HG02763 (cell line): ENCODE data around the gene GTF3C5.
"Not testable (repeated sequence)": the region's sequence is repeated elsewhere in the genome, so short reads cannot be mapped to it uniquely, and the experiment has no call there.

Experiments
- ATAC-seq: cut with Tn5 transposase; IDR thresholded peaks from one replicate; pipeline ENCODE4 v1.9.1; 2021; ENCODE audit warnings: mild to moderate bottlenecking, moderate library complexity; ENCODE audit not compliant: unreplicated experiment

The GTF3C5 gene

DNA sequence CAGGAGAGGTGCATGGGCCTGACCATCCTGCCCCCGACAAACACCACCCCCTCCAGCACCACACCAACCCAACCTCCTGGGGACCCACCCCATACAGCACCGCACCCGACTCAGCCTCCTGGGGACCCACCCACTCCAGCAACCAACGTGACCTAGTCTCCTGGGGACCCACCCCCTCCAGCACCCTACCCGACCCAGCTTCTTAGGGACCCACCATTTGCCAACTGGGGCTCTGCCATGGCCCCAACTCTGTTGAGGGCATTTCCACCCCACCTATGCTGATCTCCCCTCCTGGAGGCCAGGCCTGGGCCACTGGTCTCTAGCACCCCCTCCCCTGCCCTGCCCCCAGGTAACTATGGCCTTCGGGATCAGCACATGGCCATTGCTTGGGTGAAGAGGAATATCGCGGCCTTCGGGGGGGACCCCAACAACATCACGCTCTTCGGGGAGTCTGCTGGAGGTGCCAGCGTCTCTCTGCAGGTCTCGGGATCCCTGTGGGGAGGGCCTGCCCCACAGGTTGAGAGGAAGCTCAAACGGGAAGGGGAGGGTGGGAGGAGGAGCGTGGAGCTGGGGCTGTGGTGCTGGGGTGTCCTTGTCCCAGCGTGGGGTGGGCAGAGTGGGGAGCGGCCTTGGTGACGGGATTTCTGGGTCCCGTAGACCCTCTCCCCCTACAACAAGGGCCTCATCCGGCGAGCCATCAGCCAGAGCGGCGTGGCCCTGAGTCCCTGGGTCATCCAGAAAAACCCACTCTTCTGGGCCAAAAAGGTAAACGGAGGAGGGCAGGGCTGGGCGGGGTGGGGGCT lies 35.6 kb downstream of the GTF3C5 start:
- ATAC-seq: no peak

DNA sequence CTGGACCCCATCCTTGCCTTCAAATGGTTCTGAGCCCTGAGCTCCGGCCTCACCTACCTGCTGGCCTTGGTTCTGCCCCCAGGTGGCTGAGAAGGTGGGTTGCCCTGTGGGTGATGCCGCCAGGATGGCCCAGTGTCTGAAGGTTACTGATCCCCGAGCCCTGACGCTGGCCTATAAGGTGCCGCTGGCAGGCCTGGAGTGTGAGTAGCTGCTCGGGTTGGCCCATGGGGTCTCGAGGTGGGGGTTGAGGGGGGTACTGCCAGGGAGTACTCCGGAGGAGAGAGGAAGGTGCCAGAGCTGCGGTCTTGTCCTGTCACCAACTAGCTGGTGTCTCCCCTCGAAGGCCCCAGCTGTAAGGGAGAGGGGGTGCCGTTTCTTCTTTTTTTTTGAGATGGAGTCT lies 36.2 kb downstream of the GTF3C5 start:
- ATAC-seq: no peak

- ATAC-seq: no peak
Measured at GRCh38 chr9:133067813-133068212, 37.0 kb downstream of the GTF3C5 start.

DNA sequence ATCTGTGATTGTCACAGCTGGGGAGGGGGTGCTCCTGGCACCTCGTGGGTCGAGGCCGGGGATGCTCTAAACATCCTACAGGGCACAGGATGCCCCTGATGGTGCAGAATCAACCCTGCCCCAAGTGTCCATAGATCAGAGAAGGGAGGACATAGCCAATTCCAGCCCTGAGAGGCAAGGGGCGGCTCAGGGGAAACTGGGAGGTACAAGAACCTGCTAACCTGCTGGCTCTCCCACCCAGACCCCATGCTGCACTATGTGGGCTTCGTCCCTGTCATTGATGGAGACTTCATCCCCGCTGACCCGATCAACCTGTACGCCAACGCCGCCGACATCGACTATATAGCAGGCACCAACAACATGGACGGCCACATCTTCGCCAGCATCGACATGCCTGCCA lies 37.6 kb downstream of the GTF3C5 start:
- not testable (repeated sequence) for ATAC-seq

- ATAC-seq: not testable (repeated sequence)
Measured at GRCh38 chr9:133070500-133070961, 39.7 kb downstream of the GTF3C5 start.

DNA sequence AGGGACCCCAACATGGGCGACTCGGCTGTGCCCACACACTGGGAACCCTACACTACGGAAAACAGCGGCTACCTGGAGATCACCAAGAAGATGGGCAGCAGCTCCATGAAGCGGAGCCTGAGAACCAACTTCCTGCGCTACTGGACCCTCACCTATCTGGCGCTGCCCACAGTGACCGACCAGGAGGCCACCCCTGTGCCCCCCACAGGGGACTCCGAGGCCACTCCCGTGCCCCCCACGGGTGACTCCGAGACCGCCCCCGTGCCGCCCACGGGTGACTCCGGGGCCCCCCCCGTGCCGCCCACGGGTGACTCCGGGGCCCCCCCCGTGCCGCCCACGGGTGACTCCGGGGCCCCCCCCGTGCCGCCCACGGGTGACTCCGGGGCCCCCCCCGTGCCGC lies 40.2 kb downstream of the GTF3C5 start:
- ATAC-seq: not testable (repeated sequence)

DNA sequence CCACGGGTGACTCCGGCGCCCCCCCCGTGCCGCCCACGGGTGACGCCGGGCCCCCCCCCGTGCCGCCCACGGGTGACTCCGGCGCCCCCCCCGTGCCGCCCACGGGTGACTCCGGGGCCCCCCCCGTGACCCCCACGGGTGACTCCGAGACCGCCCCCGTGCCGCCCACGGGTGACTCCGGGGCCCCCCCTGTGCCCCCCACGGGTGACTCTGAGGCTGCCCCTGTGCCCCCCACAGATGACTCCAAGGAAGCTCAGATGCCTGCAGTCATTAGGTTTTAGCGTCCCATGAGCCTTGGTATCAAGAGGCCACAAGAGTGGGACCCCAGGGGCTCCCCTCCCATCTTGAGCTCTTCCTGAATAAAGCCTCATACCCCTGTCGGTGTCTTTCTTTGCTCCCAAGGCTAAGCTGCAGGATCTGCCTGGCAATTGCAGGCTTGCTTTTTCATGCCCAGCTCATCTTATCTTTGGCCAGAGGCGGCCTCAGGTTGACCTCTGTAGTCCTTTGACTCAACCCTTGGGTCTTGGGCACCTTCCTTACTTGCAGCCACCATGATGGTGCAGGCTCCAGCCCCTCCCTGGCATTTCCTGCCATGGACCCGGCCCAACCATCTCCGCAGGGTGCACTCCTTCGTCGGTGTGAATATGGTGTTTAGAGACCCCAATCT lies 40.8 kb downstream of the GTF3C5 start:
- no peak for ATAC-seq

DNA sequence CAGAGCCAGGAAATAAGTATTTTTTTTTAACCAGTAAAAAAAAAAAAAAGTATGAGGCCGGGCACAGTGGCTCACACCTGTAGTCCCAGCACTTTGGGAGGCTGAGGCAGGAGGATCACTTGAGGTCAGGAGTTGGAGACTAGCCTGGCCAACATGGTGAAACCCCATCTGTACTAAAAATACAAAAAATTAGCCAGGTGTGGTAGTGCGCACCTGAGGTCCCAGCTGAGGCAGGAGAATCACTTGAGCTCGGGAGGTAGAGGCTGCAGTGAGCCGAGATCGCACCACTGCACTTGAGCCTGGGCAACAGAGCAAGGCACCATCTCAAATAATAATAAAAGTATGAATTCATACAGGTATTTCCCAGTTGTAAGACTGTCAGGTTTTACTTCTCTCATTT lies 41.4 kb downstream of the GTF3C5 start:
- not testable (repeated sequence) for ATAC-seq

DNA sequence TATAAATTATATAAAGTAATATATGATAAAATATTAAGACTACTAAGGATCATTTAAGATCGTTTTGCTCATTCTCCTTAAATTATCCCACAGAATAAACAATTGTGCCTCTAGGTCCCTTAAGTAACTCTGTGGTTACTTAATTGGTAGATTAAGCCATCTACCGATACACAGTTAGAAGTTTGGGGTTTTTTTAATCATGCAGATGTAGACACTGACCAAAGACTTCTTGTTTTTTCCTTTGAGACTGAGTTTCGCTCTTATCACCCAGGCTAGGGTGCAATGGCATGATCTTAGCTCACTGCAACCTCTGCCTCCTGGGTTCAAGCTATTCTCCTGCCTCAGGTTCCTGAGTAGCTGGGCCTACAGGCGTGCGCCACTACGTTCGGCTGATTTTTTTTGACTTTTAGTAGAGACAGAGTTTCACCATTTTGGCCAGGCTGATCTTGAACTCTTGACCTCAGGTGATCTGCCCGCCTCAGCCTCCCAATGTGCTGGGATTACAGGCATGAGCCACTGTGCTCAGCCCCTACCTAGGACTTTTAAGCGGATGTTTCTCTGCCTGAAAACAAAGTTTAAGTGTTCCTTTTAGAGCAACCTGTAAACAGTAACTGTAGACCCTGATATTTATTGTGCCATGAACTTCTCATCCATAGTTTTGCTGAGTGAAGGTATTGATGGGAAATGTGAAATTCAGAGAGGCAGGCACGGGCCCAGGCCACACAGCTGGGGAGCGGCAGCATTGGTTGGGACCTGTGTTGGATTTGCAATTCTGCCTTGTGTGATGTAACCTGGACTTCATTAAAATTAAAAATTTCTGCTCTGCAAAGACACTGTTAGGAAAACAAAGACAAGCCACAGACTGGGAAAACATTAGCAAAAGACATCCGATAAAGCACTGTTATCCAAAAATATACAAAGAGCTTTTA lies 42.6 kb downstream of the GTF3C5 start:
- no peak for ATAC-seq

DNA sequence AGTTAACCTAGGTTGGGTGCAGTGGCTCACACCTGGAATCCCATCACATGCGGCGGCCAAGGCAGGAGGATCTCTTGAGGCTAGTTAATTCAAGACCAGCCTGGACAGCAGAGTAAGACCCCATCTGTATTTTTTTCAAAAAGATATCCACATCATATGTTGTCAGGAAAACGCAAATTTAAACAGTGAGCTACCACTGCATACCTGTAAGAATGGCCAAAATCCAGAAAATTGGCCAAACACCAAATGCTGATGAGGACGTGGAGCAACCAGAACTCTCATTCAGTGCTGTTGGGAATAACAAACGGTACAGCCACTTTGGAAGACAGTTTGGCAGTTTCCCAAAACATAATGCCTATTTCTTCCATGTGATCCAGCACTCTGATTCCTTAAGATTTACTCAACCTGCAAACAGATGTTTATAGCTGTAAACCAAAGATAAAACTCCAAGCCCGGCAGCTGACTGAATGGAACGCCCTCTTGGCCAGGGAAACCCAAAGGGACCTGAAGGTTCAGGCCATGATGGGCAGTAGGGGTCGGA lies 43.4 kb downstream of the GTF3C5 start:
- ATAC-seq: no peak

DNA sequence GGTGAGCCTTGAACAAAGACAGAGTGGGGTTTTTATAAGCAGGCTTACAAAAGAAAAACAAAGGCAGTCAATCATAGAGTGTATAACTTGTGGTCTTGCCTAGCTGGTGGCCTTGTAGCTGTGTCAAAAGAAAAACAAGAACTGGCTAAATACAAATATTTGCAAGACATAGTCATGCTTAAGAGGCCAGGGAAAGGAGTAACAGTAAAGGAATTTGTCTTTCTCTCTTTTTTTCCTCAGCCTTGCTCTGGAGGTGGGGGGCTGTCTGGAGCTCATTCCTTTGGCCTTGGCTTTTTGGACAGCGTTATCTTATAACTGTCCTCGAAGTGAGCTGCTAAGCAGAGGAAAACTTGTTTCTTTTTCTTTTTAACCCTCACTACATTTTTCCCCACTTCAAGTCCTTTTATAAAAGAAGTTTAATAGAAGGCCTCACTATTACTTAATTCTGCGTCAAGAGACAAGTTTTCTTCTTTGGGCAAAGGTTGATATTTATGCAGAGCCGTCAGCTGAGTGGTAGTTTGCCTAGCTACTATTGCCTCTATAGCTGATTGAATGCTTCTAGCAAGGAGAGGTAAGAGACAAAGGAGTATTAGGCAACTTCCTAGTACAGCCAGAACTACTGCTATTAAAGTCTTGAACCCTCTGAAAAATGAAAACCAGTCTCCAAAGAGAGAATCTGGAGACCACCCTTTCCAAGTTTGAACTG lies 45.3 kb downstream of the GTF3C5 start:
- ATAC-seq: no peak

DNA sequence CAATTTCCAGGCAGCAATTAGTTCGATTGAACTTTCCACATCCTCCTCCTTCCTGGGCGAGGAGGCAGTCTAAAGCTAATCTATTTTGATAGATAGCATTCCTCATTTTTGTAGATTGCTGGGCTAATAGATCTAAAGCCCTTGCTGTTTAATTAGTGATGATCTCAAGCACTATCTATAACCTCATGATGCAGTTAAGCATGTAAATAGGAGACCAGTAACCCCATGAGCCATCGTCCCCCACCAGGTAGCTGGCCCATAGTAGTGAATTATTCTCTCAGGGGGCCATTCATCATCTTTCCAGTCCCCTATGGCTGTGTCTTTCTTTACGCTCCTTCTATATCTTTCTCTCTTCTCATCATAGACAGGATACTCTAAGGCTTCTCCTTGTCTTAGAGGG lies 45.9 kb downstream of the GTF3C5 start:
- no peak for ATAC-seq

DNA sequence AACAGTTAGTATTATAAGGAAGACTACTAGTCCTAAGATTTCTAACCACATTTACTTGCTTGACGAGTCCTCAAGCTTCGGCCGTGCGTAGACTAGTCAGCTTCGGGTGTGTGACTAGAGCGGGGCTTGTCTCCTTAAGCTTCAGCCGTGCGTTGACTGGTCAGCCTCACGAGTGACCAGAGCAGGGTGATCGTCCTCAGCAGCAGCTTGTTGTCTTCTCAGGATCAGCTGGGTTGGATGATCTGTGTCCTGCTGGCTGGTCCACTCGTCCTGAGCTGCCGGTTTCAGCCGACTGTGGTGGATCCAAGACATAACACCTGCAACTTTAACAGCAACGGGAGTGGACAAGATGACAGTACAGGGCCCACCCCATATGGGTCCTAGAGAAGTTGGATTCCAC lies 47.7 kb downstream of the GTF3C5 start:
- no peak for ATAC-seq

GRCh38 chr9:133080161-133080560 lies 49.4 kb downstream of the GTF3C5 start:
- no peak for ATAC-seq

DNA sequence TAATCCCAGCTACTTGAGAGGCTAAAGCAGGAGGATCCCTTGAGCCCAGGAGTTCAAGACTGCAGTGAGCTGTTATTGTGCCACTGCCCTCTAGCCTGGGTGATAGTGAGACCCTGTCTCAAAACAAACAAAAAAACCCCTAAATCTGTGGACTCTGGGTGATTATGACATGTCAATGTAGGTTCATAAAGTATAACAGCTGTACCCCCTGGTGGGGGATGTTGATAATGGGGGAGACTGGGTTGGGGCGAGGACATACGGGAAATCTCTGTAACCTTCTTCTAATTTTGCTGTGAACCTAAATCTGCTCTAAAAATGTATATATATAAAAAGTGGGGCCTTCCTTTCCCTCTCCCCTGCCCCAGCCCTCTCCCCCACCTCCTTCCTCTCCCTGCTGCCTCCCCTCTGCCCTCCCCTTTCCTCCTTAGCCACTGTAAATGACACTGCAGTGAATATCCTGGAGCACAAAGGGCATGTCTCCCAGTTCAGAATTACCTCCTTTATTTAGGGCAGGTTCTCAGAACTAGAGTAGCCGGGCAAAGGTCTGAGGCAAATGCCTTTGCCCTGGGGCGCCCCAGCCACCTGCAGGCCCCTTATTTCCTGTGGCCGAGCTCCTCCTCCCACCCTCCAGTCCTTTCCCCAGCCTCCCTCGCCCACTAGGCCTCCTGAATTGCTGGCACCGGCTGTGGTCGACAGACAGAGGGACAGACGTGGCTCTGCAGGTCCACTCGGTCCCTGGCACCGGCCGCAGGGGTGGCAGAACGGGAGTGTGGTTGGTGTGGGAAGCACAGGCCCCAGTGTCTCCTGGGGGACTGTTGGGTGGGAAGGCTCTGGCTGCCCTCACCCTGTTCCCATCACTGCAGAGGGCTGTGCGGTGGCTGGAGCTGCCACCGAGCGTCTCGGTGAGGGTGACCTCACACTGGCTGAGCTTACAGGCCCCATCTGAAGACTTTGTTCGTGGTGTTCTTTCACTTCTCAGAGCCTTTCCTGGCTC lies 50.3 kb downstream of the GTF3C5 start:
- not testable (repeated sequence) for ATAC-seq

- ATAC-seq: not testable (repeated sequence)
Measured at GRCh38 chr9:133081957-133082644, 51.3 kb downstream of the GTF3C5 start.

DNA sequence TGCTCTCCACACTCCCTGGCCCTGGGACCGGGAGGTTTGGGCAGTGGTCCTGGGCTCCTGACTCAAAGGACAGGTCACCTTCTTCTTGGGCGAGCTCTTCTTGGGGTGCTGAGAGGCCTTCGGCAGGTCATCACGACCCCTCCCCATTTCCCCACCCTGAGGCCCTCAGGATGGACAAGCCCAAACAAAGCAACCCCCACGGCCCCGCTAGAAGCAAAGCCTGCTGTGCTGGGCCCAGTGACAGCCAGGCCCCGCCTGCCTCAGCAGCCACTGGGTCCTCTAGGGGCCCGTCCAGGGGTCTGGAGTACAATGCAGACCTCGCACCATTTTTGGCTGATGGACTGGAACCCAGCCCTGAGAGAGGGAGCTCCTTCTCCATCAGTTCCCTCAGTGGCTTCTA lies 52.9 kb downstream of the GTF3C5 start:
- ATAC-seq: not testable (repeated sequence)

- not testable (repeated sequence) for ATAC-seq
Measured at GRCh38 chr9:133086212-133086860, 55.5 kb downstream of the GTF3C5 start.
